Measurements from ENCODE around the gene SLC1A1.

SLC1A1 gene

DNA sequence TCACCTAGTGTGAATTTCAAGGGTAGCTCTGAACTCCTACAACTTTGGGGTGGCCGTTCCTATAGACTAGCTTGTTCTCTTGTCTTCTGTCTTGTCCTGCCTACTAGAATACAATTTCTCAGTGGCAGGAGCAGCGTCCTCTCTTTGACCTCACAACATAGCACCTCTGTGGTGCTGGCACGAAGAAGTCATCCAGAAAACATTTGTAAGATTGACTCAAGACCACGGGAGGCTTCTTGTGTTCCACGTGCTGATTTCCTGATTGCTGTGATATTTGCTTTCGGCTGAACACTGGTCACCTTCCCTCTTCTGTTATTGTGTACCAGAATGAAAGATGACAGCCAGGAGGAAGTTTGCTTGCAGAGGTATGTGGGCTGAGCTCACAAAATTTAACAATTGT is 27.0 kb downstream of the SLC1A1 start:
- TF ChIP-seq ZFP3 (CRISPR knock-in tag; IDR thresholded peaks at IDR 0.05) = no peak
- no peak for TF ChIP-seq CSDC2 (CRISPR knock-in tag; IDR thresholded peaks at IDR 0.05)
- no peak for TF ChIP-seq TOX (CRISPR knock-in tag; IDR thresholded peaks at IDR 0.05; ENCODE audit: borderline replicate concordance)
- TF ChIP-seq ARNTL (CRISPR knock-in tag; IDR thresholded peaks at IDR 0.05; ENCODE audit: borderline replicate concordance, low read depth) = no peak
- no peak for TF ChIP-seq ZNF8 (CRISPR knock-in tag; IDR thresholded peaks at IDR 0.05)
- TF ChIP-seq ZFP30 (CRISPR knock-in tag; IDR thresholded peaks at IDR 0.05) = no peak
- TF ChIP-seq BACH2 (CRISPR knock-in tag; IDR thresholded peaks at IDR 0.05; ENCODE audit: borderline replicate concordance) = no peak
- TF ChIP-seq GLIS3 (CRISPR knock-in tag; IDR thresholded peaks at IDR 0.05) = no peak
- ATAC-seq = no peak

DNA sequence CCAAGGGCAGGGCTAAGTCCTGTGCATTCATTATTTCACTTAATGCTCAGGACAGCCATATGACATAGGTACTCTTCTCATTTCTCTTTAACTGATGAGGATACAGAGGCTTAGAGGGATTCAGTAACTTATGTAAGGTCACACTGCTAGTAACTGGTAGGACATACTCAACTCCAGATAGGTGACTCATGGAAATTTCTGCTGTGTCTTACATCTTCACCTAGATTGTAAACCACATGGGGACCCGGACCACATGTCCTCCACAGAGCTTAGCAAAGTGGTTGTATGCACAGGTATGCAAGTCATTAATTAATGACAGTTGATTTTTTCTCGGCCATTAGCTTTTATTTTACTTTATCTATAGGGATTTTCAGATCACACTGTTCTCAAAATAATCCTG is 29.3 kb downstream of the SLC1A1 start:
- TF ChIP-seq CSDC2 (CRISPR knock-in tag; IDR thresholded peaks at IDR 0.05) (no peak), ESRRG (CRISPR knock-in tag; IDR thresholded peaks at IDR 0.05) (no peak), ZNF70 (CRISPR knock-in tag; IDR thresholded peaks at IDR 0.05) (no peak), BACH2 (CRISPR knock-in tag; IDR thresholded peaks at IDR 0.05; ENCODE audit: borderline replicate concordance) (no peak), ARNTL (CRISPR knock-in tag; IDR thresholded peaks at IDR 0.05; ENCODE audit: borderline replicate concordance, low read depth) (no peak), RARB (CRISPR knock-in tag; IDR thresholded peaks at IDR 0.05) (no peak), ZFP30 (CRISPR knock-in tag; IDR thresholded peaks at IDR 0.05) (no peak), ZNF8 (CRISPR knock-in tag; IDR thresholded peaks at IDR 0.05) (no peak), TOX (CRISPR knock-in tag; IDR thresholded peaks at IDR 0.05; ENCODE audit: borderline replicate concordance) (no peak), PATZ1 (CRISPR knock-in tag; IDR thresholded peaks at IDR 0.05; ENCODE audit: borderline replicate concordance) (no peak), GLIS3 (CRISPR knock-in tag; IDR thresholded peaks at IDR 0.05) (no peak), ZC3H10 (CRISPR knock-in tag; IDR thresholded peaks at IDR 0.05) (no peak), ZNF565 (CRISPR knock-in tag; conservative IDR thresholded peaks at IDR 0.05; ENCODE audit: low read depth) (no peak), ISL1 (CRISPR knock-in tag; IDR thresholded peaks at IDR 0.05) (no peak)
- TF ChIP-seq, protein P1, sequence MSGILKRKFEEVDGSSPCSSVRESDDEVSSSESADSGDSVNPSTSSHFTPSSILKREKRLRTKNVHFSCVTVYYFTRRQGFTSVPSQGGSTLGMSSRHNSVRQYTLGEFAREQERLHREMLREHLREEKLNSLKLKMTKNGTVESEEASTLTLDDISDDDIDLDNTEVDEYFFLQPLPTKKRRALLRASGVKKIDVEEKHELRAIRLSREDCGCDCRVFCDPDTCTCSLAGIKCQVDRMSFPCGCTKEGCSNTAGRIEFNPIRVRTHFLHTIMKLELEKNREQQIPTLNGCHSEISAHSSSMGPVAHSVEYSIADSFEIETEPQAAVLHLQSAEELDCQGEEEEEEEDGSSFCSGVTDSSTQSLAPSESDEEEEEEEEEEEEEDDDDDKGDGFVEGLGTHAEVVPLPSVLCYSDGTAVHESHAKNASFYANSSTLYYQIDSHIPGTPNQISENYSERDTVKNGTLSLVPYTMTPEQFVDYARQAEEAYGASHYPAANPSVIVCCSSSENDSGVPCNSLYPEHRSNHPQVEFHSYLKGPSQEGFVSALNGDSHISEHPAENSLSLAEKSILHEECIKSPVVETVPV (CRISPR knock-in tag; IDR thresholded peaks at IDR 0.05) = no peak
- no peak for ATAC-seq

DNA sequence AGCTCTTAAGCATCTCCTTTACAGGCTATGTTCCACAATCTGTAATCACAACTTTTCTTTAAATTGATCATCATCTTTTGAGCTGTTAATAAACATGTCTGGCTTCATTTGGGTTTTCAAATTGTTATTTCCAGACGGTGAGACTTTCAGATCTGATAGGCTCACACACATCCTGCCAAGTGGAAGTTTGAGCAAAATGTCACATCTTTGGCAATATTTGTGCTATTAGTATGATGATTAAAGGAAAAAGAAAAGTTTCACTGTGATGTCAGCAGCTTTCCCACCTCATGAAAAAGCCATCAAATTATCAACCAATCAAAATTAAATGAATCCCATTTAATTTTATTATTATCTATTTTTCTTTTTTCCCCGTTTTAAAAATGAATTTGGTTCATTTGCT is 29.8 kb downstream of the SLC1A1 start:
- TF ChIP-seq CREB5 (CRISPR knock-in tag; IDR thresholded peaks at IDR 0.05; ENCODE audit: low read depth) = no peak
- TF ChIP-seq, protein P2, sequence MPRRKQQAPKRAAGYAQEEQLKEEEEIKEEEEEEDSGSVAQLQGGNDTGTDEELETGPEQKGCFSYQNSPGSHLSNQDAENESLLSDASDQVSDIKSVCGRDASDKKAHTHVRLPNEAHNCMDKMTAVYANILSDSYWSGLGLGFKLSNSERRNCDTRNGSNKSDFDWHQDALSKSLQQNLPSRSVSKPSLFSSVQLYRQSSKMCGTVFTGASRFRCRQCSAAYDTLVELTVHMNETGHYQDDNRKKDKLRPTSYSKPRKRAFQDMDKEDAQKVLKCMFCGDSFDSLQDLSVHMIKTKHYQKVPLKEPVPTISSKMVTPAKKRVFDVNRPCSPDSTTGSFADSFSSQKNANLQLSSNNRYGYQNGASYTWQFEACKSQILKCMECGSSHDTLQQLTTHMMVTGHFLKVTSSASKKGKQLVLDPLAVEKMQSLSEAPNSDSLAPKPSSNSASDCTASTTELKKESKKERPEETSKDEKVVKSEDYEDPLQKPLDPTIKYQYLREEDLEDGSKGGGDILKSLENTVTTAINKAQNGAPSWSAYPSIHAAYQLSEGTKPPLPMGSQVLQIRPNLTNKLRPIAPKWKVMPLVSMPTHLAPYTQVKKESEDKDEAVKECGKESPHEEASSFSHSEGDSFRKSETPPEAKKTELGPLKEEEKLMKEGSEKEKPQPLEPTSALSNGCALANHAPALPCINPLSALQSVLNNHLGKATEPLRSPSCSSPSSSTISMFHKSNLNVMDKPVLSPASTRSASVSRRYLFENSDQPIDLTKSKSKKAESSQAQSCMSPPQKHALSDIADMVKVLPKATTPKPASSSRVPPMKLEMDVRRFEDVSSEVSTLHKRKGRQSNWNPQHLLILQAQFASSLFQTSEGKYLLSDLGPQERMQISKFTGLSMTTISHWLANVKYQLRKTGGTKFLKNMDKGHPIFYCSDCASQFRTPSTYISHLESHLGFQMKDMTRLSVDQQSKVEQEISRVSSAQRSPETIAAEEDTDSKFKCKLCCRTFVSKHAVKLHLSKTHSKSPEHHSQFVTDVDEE (CRISPR knock-in tag; IDR thresholded peaks at IDR 0.05) = no peak
- TF ChIP-seq SNAI2 (CRISPR knock-in tag; IDR thresholded peaks at IDR 0.05) = no peak
- TF ChIP-seq OSR1 (CRISPR knock-in tag; IDR thresholded peaks at IDR 0.05) = no peak
- TF ChIP-seq ZFP3 (CRISPR knock-in tag; IDR thresholded peaks at IDR 0.05) = no peak
- TF ChIP-seq PATZ1 (CRISPR knock-in tag; IDR thresholded peaks at IDR 0.05; ENCODE audit: borderline replicate concordance) = no peak
- TF ChIP-seq POU6F1 (CRISPR knock-in tag; IDR thresholded peaks at IDR 0.05; ENCODE audit: borderline replicate concordance, low read depth) = no peak
- TF ChIP-seq ZFP30 (CRISPR knock-in tag; IDR thresholded peaks at IDR 0.05) = no peak
- TF ChIP-seq ISL1 (CRISPR knock-in tag; IDR thresholded peaks at IDR 0.05) = no peak
- no peak for ATAC-seq

Measured in SK-N-SH treated with all-trans-retinoic acid at 6 μM for 48 hours (cell line).